ENCODE measurements around the gene CACNA2D3.

GRCh38 chr3:54169524-54169923 is 47.2 kb downstream of the CACNA2D3 start:
- TF ChIP-seq CTCF (IDR thresholded peaks at IDR 0.05; ENCODE audit: low read length): no peak
- no peak for TF ChIP-seq EZH2 (optimal IDR thresholded peaks at IDR 0.05; ENCODE audit: low read depth, low read length)
- TF ChIP-seq EZH2phosphoT487 (IDR thresholded peaks at IDR 0.05; ENCODE audit: low read length): no peak
